ENCODE results near the gene FBH1. TPM values are rescaled to one million over a fixed set of nuclear protein-coding genes. Genes with fewer than 3 reads are reported as not detected.

The FBH1 gene
- total and polyA plus RNA-seq, 9 of the 15 experiments (the other 6 are each of a cell fraction or from before 2014, with no cell fraction given), result 13.4 to 108 (median 77.8) TPM

GRCh38 chr10:5963071-5963470 is 73.0 kb downstream of the FBH1 start (continued):
- TF ChIP-seq BCLAF1 (IDR thresholded peaks at IDR 0.05; ENCODE audit: borderline replicate concordance in 1 of 2, control insufficient read depth in 1 of 2, low read depth in 2 of 2, low read length in 1 of 2) (no peak), ZNF584 (CRISPR knock-in tag; IDR thresholded peaks at IDR 0.05; ENCODE audit: low read depth) (no peak), CBFA2T3 (IDR thresholded peaks at IDR 0.05) (no peak), ZNF23 (CRISPR knock-in tag; IDR thresholded peaks at IDR 0.05) (no peak), ZNF311 (CRISPR knock-in tag; IDR thresholded peaks at IDR 0.05) (no peak), HDAC3 (IDR thresholded peaks at IDR 0.05; ENCODE audit: borderline replicate concordance, partially characterized antibody) (no peak), IFI16 (CRISPR knock-in tag; IDR thresholded peaks at IDR 0.05) (no peak), SNIP1 (IDR thresholded peaks at IDR 0.05; ENCODE audit: low read depth) (no peak), THRAP3 (IDR thresholded peaks at IDR 0.05; ENCODE audit: borderline replicate concordance) (no peak)

Data from K562 (cell line).